MG63 (cell line): ENCODE measurements around the gene RBM26. TPM values are rescaled to one million over a fixed set of nuclear protein-coding genes. Genes with fewer than 3 reads are reported as not detected.
A peak's percentile ranks its signal among the peaks of the same experiment; 100 is the strongest.

Source experiments
- DNase-seq: peaks from one replicate; pipeline ENCODE4 v3.0.0-alpha.2; 2020
- H3K27me3 ChIP-seq: fragments of 250-450 bp; sonication (Bioruptor Pico); 2 replicates; pipeline ENCODE4 v1.5.1; 2020; ENCODE audit warnings: mild to moderate bottlenecking, moderate library complexity
- H3K36me3 ChIP-seq: fragments of 250-450 bp; sonication (Bioruptor Pico); 2 replicates; pipeline ENCODE4 v1.5.1; 2020; ENCODE audit warnings: mild to moderate bottlenecking, moderate library complexity
- H3K4me3 ChIP-seq: fragments of 250-450 bp; sonication (Bioruptor Pico); 2 replicates; pipeline ENCODE4 v1.5.1; 2020; ENCODE audit warnings: mild to moderate bottlenecking, moderate library complexity
- H3K9me3 ChIP-seq: fragments of 250-450 bp; sonication (Bioruptor Pico); 2 replicates; pipeline ENCODE4 v1.5.1; 2020; ENCODE audit warnings: mild to moderate bottlenecking, moderate library complexity
- total RNA-seq: library from RNA; depleted of rRNA; stranded (reverse); fragments of >200 nt; shearing (Covaris generic); gene quantifications from 2 replicates; pipeline ENCODE4 v1.2.3, GENCODE V29; 2014; ENCODE audit warnings: low replicate concordance; rRNA removed

Gene RBM26
- 22.7 and 24.6 TPM in 2 replicates for total RNA-seq

- peak; percentile 91 for DNase-seq
- Histone ChIP-seq H3K27me3 (no peaks in the 10 kb centered on the region), H3K4me3 (peak within 1 kb of the TSS; percentile 97), H3K9me3 (no peaks in the 10 kb centered on the region), H3K36me3 (peaks cover 28% of the 10 kb centered on the region)
Observed at GRCh38 chr13:79405831-79406596, at the start of gene RBM26. Gene RBM26, minus strand, starts transcription at chr13:79406255. Its CDS starts 481 bp downstream, at chr13:79405774.

GRCh38 chr13:79455331-79455730 is 49.3 kb upstream of the RBM26 start:
- no peaks in the 10 kb centered on the region for H3K27me3 ChIP-seq
- H3K9me3 ChIP-seq, result no peaks in the 10 kb centered on the region
- H3K4me3 ChIP-seq, result no peak overlapping the region
- H3K36me3 ChIP-seq, result no peaks in the 10 kb centered on the region
- no peak for DNase-seq

GRCh38 chr13:79452239-79452913 is 46.3 kb upstream of the RBM26 start:
- Histone ChIP-seq H3K27me3 (no peaks in the 10 kb centered on the region), H3K4me3 (no peak overlapping the region), H3K9me3 (no peaks in the 10 kb centered on the region), H3K36me3 (no peaks in the 10 kb centered on the region)
- DNase-seq, result no peak

- Histone ChIP-seq H3K36me3 (no peaks in the 10 kb centered on the region), H3K27me3 (no peaks in the 10 kb centered on the region), H3K9me3 (no peaks in the 10 kb centered on the region), H3K4me3 (no peak overlapping the region)
- DNase-seq, result peak; percentile 67
Observed at GRCh38 chr13:79451500-79451962, 45.5 kb upstream of the RBM26 start.

- DNase-seq, result no peak
- Histone ChIP-seq H3K36me3 (no peaks in the 10 kb centered on the region), H3K4me3 (no peak overlapping the region), H3K9me3 (no peaks in the 10 kb centered on the region), H3K27me3 (no peaks in the 10 kb centered on the region)
Observed at GRCh38 chr13:79450110-79450509, 44.1 kb upstream of the RBM26 start.

- Histone ChIP-seq H3K36me3 (no peaks in the 10 kb centered on the region), H3K9me3 (no peaks in the 10 kb centered on the region), H3K4me3 (no peak overlapping the region), H3K27me3 (no peaks in the 10 kb centered on the region)
- no peak for DNase-seq
Observed at GRCh38 chr13:79448413-79448812, 42.4 kb upstream of the RBM26 start.

- DNase-seq, result no peak
- H3K36me3 ChIP-seq, result no peaks in the 10 kb centered on the region
- no peaks in the 10 kb centered on the region for H3K9me3 ChIP-seq
- no peak overlapping the region for H3K4me3 ChIP-seq
- H3K27me3 ChIP-seq, result no peaks in the 10 kb centered on the region
Observed at GRCh38 chr13:79447741-79448140, 41.7 kb upstream of the RBM26 start.

GRCh38 chr13:79447141-79447540 is 41.1 kb upstream of the RBM26 start:
- Histone ChIP-seq H3K4me3 (no peak overlapping the region), H3K36me3 (no peaks in the 10 kb centered on the region), H3K9me3 (no peaks in the 10 kb centered on the region), H3K27me3 (no peaks in the 10 kb centered on the region)
- no peak for DNase-seq

- no peak for DNase-seq
- Histone ChIP-seq H3K27me3 (no peaks in the 10 kb centered on the region), H3K4me3 (no peak overlapping the region)
Observed at GRCh38 chr13:79445968-79446645, 40.1 kb upstream of the RBM26 start.

GRCh38 chr13:79442706-79443105 is 36.7 kb upstream of the RBM26 start:
- Histone ChIP-seq H3K27me3 (no peaks in the 10 kb centered on the region), H3K4me3 (no peak overlapping the region), H3K9me3 (no peaks in the 10 kb centered on the region), H3K36me3 (no peaks in the 10 kb centered on the region)
- no peak for DNase-seq

More at GRCh38 chr13:79445968-79446645, 40.1 kb upstream of the RBM26 start:
- no peaks in the 10 kb centered on the region for H3K36me3 ChIP-seq
- no peaks in the 10 kb centered on the region for H3K9me3 ChIP-seq

- Histone ChIP-seq H3K36me3 (no peaks in the 10 kb centered on the region), H3K27me3 (no peaks in the 10 kb centered on the region), H3K4me3 (no peak overlapping the region), H3K9me3 (no peaks in the 10 kb centered on the region)
- DNase-seq, result no peak
Observed at GRCh38 chr13:79442221-79442620, 36.2 kb upstream of the RBM26 start.

- Histone ChIP-seq H3K27me3 (no peaks in the 10 kb centered on the region), H3K9me3 (no peaks in the 10 kb centered on the region), H3K4me3 (no peak overlapping the region), H3K36me3 (no peaks in the 10 kb centered on the region)
- no peak for DNase-seq
Observed at GRCh38 chr13:79440958-79441528, 35.0 kb upstream of the RBM26 start.

GRCh38 chr13:79439275-79439674 is 33.2 kb upstream of the RBM26 start:
- no peaks in the 10 kb centered on the region for H3K27me3 ChIP-seq
- no peak overlapping the region for H3K4me3 ChIP-seq
- DNase-seq, result no peak
- no peaks in the 10 kb centered on the region for H3K9me3 ChIP-seq
- no peaks in the 10 kb centered on the region for H3K36me3 ChIP-seq

GRCh38 chr13:79435561-79435990 is 29.5 kb upstream of the RBM26 start:
- Histone ChIP-seq H3K36me3 (no peaks in the 10 kb centered on the region), H3K27me3 (no peaks in the 10 kb centered on the region), H3K9me3 (no peaks in the 10 kb centered on the region), H3K4me3 (no peak overlapping the region)
- DNase-seq, result no peak

GRCh38 chr13:79434556-79434955 is 28.5 kb upstream of the RBM26 start:
- H3K36me3 ChIP-seq, result no peaks in the 10 kb centered on the region
- H3K9me3 ChIP-seq, result no peaks in the 10 kb centered on the region
- DNase-seq, result no peak
- no peaks in the 10 kb centered on the region for H3K27me3 ChIP-seq
- H3K4me3 ChIP-seq, result no peak overlapping the region

- Histone ChIP-seq H3K9me3 (no peaks in the 10 kb centered on the region), H3K27me3 (no peaks in the 10 kb centered on the region), H3K36me3 (no peaks in the 10 kb centered on the region), H3K4me3 (no peak overlapping the region)
- no peak for DNase-seq
Observed at GRCh38 chr13:79432992-79433391, 26.9 kb upstream of the RBM26 start.

GRCh38 chr13:79432086-79432485 is 26.0 kb upstream of the RBM26 start:
- Histone ChIP-seq H3K4me3 (no peak overlapping the region), H3K27me3 (no peaks in the 10 kb centered on the region), H3K36me3 (no peaks in the 10 kb centered on the region), H3K9me3 (no peaks in the 10 kb centered on the region)
- DNase-seq, result no peak
